Endothelial cell of umbilical vein (primary cell): ENCODE results near the gene FOXRED1. TPM values are rescaled to one million over a fixed set of nuclear protein-coding genes. Genes with fewer than 3 reads are reported as not detected.

Source experiments
- BruUV-seq: library from RNA; stranded (reverse); fragments of 400-500 nt; replicated peaks from 2 replicates; lab custom pipeline; 2021; lab: Mats Ljungman, UMichigan
- CTCF ChIA-PET: fragments of 300-600, 350-600 bp; sonication (Branson Sonifier 250); formaldehyde crosslinking; loops from one replicate; lab custom pipeline; 2021; ENCODE audit warnings: antibody characterized with exemption, inconsistent platforms; lab: Charles Lee
- POLR2A ChIA-PET: fragments of 300-600, 350-600 bp; sonication (Branson Sonifier 250); formaldehyde crosslinking; loops from one replicate; lab custom pipeline; 2021; ENCODE audit warnings: antibody characterized with exemption, inconsistent platforms; lab: Charles Lee
- DNase-seq: peaks from one replicate; pipeline ENCODE4 v3.0.0-alpha.2; 2011; ENCODE audit warnings: low read depth, low spot score
- FAIRE-seq: peaks from 2 replicates; lab custom pipeline; 2011; peaks lifted over from hg19 to GRCh38; lab: Jason Lieb, UNC
- H2AFZ ChIP-seq: 2 replicates; pipeline ENCODE4 v1.6.0; 2012; ENCODE audit warnings: low read depth, low read length, control low read depth, inconsistent platforms
- H3K27ac ChIP-seq: 2 replicates; pipeline ENCODE4 v1.5.1; 2011; ENCODE audit warnings: low read depth, mild to moderate bottlenecking, control low read depth, low read length, moderate library complexity; ENCODE audit not compliant: insufficient read depth
- H3K27me3 ChIP-seq, 2 experiments: 2 replicates each; pipeline versions ENCODE4 v1.6.0 to v1.6.1; 2011; ENCODE audit warnings: low read length in 2 of 2, mixed read lengths in 1 of 2; ENCODE audit not compliant: control insufficient read depth in 2 of 2, insufficient read depth in 2 of 2
- H3K36me3 ChIP-seq, 2 experiments: 2 replicates in 1 of 2; 3 replicates in 1 of 2; pipeline ENCODE4 v1.5.1; 2011; ENCODE audit warnings: low read length in 2 of 2, mild to moderate bottlenecking in 1 of 2, moderate library complexity in 1 of 2; ENCODE audit not compliant: control insufficient read depth in 2 of 2, insufficient read depth in 2 of 2; ENCODE audit errors: extremely low read depth in 1 of 2
- H3K4me1 ChIP-seq: 3 replicates; pipeline ENCODE4 v1.5.1; 2011; ENCODE audit warnings: mild to moderate bottlenecking, low read length; ENCODE audit not compliant: control insufficient read depth, insufficient read depth; ENCODE audit errors: extremely low read depth
- H3K4me2 ChIP-seq: 2 replicates; pipeline ENCODE4 v1.6.1; 2011; ENCODE audit warnings: low read length, control low read depth, mixed read lengths; ENCODE audit not compliant: insufficient read depth
- H3K4me3 ChIP-seq, 3 experiments: fragments of 200-600 bp in 1 of 3; sonication (generic), shearing (Covaris generic) in 1 of 3; replicated peaks in 1 of 3; 2 replicates each; pipeline ENCODE4 v1.5.1; 2011 to 2016; ENCODE audit warnings: control low read depth in 3 of 3, low read length in 3 of 3, mild to moderate bottlenecking in 2 of 3, inconsistent platforms in 1 of 3, low read depth in 1 of 3, moderate library complexity in 1 of 3; ENCODE audit not compliant: insufficient read depth in 1 of 3
- H3K79me2 ChIP-seq: 2 replicates; pipeline ENCODE4 v1.6.0; 2012; ENCODE audit warnings: low read length, inconsistent platforms; ENCODE audit not compliant: control insufficient read depth, insufficient read depth
- H3K9ac ChIP-seq: replicated peaks from 2 replicates; pipeline ENCODE3; 2011; ENCODE audit warnings: low read length, control low read depth; ENCODE audit not compliant: insufficient read depth; ENCODE audit errors: extremely low read depth
- H3K9me1 ChIP-seq: replicated peaks from 3 replicates; pipeline ENCODE4 v1.6.0; 2011; ENCODE audit warnings: mild to moderate bottlenecking, low read length; ENCODE audit not compliant: control insufficient read depth, insufficient read depth; ENCODE audit errors: extremely low read depth
- H3K9me3 ChIP-seq: replicated peaks from 2 replicates; pipeline ENCODE4 v1.5.1; 2012; ENCODE audit warnings: low read length, inconsistent platforms; ENCODE audit not compliant: control insufficient read depth, insufficient read depth
- H4K20me1 ChIP-seq: replicated peaks from 2 replicates; pipeline ENCODE3; 2011; ENCODE audit warnings: mild to moderate bottlenecking, low read length; ENCODE audit not compliant: control insufficient read depth, insufficient read depth; ENCODE audit errors: extremely low read depth
- CTCF ChIP-seq, 2 donors: IDR thresholded peaks; 1 replicate in 1 of 2; 2 replicates in 1 of 2; pipeline ENCODE4 v1.5.1; 2011; ENCODE audit warnings: low read length in 2 of 2, mild to moderate bottlenecking in 2 of 2, moderate library complexity in 2 of 2, control low read depth in 1 of 2, inconsistent platforms in 1 of 2, low read depth in 1 of 2; ENCODE audit not compliant: insufficient read depth in 1 of 2; ENCODE audit errors: extremely low read depth in 1 of 2
- EZH2 ChIP-seq: IDR thresholded peaks from 2 replicates; pipeline ENCODE4 v1.6.1; 2012; ENCODE audit warnings: borderline replicate concordance, low read depth, mild to moderate bottlenecking, moderate library complexity, low read length, inconsistent platforms; ENCODE audit not compliant: severe bottlenecking
- FOS ChIP-seq: IDR thresholded peaks from 2 replicates; pipeline ENCODE4 v1.6.1; 2011; ENCODE audit warnings: mild to moderate bottlenecking, low read length, moderate library complexity, borderline replicate concordance; ENCODE audit not compliant: insufficient read depth
- GATA2 ChIP-seq: IDR thresholded peaks from 2 replicates; pipeline ENCODE4 v1.7.0; 2011; ENCODE audit warnings: low read depth, mild to moderate bottlenecking, moderate library complexity, mixed read lengths, low read length; ENCODE audit not compliant: insufficient read length, insufficient read depth
- JUN ChIP-seq: IDR thresholded peaks from 2 replicates; pipeline ENCODE4 v1.6.1; 2011; ENCODE audit warnings: borderline replicate concordance, low read depth; ENCODE audit not compliant: insufficient read length, insufficient read depth
- MAX ChIP-seq: IDR thresholded peaks from 2 replicates; pipeline ENCODE4 v1.6.1; 2011; ENCODE audit not compliant: insufficient read depth, insufficient read length
- MYC ChIP-seq: IDR thresholded peaks from one replicate; pipeline ENCODE4 v1.6.1; 2011; ENCODE audit warnings: mild to moderate bottlenecking, low read depth, low read length
- POLR2A ChIP-seq: IDR thresholded peaks from 2 replicates; pipeline ENCODE4 v1.6.1; 2012; ENCODE audit warnings: low read depth, mild to moderate bottlenecking, control low read depth, low read length
- POLR2AphosphoS5 ChIP-seq: IDR thresholded peaks from 2 replicates; pipeline ENCODE4 v1.6.1; 2012; ENCODE audit warnings: low read depth, mild to moderate bottlenecking, control low read depth, low read length, moderate library complexity; ENCODE audit not compliant: insufficient read depth
- dilution Hi-C: fragments of 300-500 bp; cut with MboI; formaldehyde crosslinking; loops from one replicate; pipeline ENCODE4 v1.15.0; 2019; ENCODE audit warnings: low sequenced_read_pairs; ENCODE audit not compliant: extremely low pct_ligation_motif_present
- intact Hi-C: fragments of 100-400 bp; cut with micrococcal nuclease; formaldehyde crosslinking; loops from one replicate; pipeline ENCODE4 v1.10.0; 2022
- polyA plus RNA-seq, 4 experiments: library from polyadenylated mRNA; depleted of rRNA in 3 of 4; stranded (reverse) in 3 of 4; unstranded in 1 of 4; fragments of >200 nt; gene quantifications; 2 replicates each; pipeline versions ENCODE4 v1.2.1 to v1.2.3, GENCODE V29; 2011 to 2012; ENCODE audit warnings: missing spikeins in 1 of 4
- total RNA-seq: library from RNA; stranded (reverse); gene quantifications from 2 replicates; pipeline ENCODE4 v1.2.3, GENCODE V29; 2021

FOXRED1 gene
- total and polyA plus RNA-seq, 2 donors (not counting 3 experiments of a cell fraction or from before 2014, with no cell fraction given) = 32.4 to 33.5 TPM

- Histone ChIP-seq H3K4me2 (no peak overlapping the region), H3K9me3 (no peaks in the 10 kb centered on the region), H3K27me3 (no peaks in the 10 kb centered on the region), H3K9ac (no peak overlapping the region), H2AFZ (no peak overlapping the region), H4K20me1 (no peaks in the 10 kb centered on the region), H3K79me2 (no peaks in the 10 kb centered on the region), H3K9me1 (no peaks in the 10 kb centered on the region), H3K4me3 (no peak overlapping the region), H3K36me3 (peaks cover 0 to 6% of the 10 kb centered on the region in 2 experiments), H3K4me1 (peaks cover 13% of the 10 kb centered on the region), H3K27ac (no peak overlapping the region)
- no peak for DNase-seq
- TF ChIP-seq MAX = no peak
- TF ChIP-seq MYC = no peak
- CTCF ChIA-PET = no interaction called here
- no peak for FAIRE-seq
- no TSS peak for BruUV-seq
- intact Hi-C loops = no loop called here
- POLR2A ChIA-PET = no interaction called here
- dilution Hi-C loops = no loop called here
These were observed 12.3 kb downstream of the FOXRED1 start for GRCh38 chr11:126281245-126281644.

GRCh38 chr11:126281666-126282175, 12.8 kb downstream of the FOXRED1 start:
- Histone ChIP-seq H3K9ac (no peak overlapping the region), H3K27me3 (no peaks in the 10 kb centered on the region), H4K20me1 (no peaks in the 10 kb centered on the region), H3K9me3 (no peaks in the 10 kb centered on the region), H3K4me1 (peaks cover 13% of the 10 kb centered on the region), H3K36me3 (peaks cover 0 to 6% of the 10 kb centered on the region in 2 experiments), H2AFZ (no peak overlapping the region), H3K4me2 (no peak overlapping the region), H3K4me3 (no peak overlapping the region), H3K79me2 (no peaks in the 10 kb centered on the region), H3K9me1 (no peaks in the 10 kb centered on the region), H3K27ac (no peak overlapping the region)
- intact Hi-C loops (loop anchor here (1.0 kb wide), 1 partner anchor 12 kb away; the partner anchor contains the start of gene FOXRED1), dilution Hi-C loops (no loop called here)
- TF ChIP-seq FOS = no peak
- no peak for TF ChIP-seq POLR2AphosphoS5
- TF ChIP-seq MAX = no peak
- no peak for TF ChIP-seq GATA2
- TF ChIP-seq JUN = no peak
- no peak for TF ChIP-seq MYC
- TF ChIP-seq CTCF (IDR thresholded peaks at IDR 0.05; ENCODE audit: extremely low read depth in 1 of 2, insufficient read depth in 1 of 2, low read depth in 1 of 2, low read length in 2 of 2) = no peak
- TF ChIP-seq EZH2 = no peak
- no peak for TF ChIP-seq POLR2A
- DNase-seq (no peak), FAIRE-seq (no peak)
- ChIA-PET CTCF (no interaction called here), POLR2A (no interaction called here)
- no TSS peak for BruUV-seq
